NCI-H69 (cell line): ENCODE results near the gene DUSP10.

ENCODE experiments used
- DNase-seq: peaks from one replicate; lab custom pipeline; 2025; lab: John Stamatoyannopoulos, UW

The DUSP10 gene

DNA sequence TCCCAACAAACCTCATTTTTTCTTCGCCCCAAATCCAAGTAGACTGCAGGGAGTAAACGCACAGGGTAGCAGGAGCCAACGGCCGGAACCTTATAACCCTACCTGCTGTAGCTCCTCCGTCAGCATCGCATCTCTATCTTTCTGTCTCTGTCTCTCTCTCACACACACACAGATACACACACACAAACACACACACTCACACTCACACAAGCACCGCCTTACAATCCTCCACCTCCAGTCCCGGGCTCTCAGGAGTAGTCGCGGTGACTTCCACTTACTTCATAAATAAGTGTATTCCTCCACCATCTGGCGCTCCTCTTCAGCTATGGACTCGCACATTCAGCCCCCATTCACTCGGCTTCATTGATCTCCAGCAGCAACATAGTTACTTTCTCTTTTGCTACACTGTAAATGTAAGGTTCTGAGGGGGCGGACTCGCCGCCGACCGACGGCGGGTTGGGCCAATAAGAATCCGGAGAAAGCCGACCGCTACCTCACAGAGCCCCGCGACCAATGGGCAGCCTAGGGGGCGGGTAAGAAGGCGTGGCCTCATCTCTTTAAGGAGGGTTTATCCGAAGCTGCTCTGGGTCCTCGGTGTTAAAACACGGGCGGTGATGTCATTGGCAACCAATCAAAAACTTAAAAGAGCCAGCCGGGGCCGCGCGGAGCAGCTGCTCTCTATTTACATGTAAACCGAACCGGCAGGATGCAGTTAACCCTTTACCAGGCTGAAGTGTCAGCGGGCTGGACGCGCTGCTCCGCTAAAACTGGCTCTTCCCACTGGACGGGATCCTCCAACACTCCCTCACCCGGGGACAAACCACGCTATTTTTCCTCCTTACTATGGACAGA lies at the start of gene DUSP10:
DUSP10 (minus strand) TSS at position 387 of the 852 bp plus-strand sequence. CDS start 2,345 bp downstream, outside the sequence.
- DNase-seq: peak; percentile 100

- peak; percentile 76 for DNase-seq
Measured at GRCh38 chr1:221788466-221788865, 46.6 kb upstream of the DUSP10 start.

DNA sequence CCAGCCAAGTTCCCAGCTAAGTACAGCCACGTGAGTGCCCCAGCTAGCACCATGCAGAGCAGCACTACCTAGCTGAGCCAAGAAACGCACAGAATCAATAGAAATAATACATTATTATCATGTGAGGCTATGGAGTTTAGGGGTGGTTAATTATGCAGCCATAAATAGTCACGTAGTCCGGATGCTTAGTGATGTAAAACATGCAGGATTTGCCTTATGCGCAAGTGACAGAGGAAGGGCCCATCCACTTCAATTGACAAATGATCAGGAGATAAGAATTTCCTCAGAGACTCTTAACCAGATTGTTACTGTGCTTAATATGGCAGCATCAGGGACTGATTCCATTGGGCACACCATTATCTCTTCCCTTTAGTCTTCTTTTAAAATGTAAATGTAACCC lies 44.8 kb upstream of the DUSP10 start:
- no peak for DNase-seq

- no peak for DNase-seq
Measured at GRCh38 chr1:221783936-221784335, 42.0 kb upstream of the DUSP10 start.

DNA sequence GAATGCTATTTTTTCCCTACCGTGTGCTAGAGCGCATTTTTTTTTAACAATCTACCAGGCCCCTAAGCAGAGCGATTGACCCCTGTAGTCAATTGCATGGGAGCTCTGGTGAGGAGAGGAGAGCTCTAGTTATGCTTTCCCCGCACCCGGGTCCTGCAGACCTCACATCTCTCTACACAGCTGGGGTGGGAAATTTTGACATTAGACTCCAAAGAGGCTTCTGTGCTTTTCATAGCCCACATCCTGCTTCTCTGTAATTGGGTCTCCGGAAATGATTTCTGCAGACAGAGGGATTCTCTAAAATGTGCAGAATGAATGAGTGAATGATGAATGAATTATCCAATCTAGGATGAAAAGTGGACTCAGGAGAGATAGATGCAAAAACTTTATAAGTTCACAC lies 41.5 kb upstream of the DUSP10 start:
- DNase-seq: no peak

- DNase-seq: no peak
Measured at GRCh38 chr1:221782970-221783369, 41.1 kb upstream of the DUSP10 start.

DNA sequence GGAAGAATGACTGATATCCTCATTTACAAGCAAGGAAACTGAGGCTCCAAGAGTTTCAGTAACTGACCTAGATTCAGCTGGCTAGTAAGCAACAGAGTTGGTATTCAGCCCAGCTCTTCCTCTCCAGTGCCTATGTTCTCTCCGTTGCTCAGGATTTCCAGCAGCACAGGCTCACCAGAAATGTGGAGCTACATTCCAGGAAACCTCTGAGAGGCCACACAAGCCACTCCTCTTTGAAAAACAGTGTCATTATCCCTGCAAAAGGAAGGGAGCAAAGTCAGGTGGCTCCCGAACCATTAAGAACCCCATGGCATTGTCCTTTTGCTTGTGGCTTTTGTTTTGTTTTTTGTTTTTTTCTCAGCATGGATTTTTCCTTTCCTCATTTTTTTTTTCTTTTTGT lies 40.6 kb upstream of the DUSP10 start:
- DNase-seq: peak; percentile 74

GRCh38 chr1:221781102-221781755 lies 39.3 kb upstream of the DUSP10 start:
- DNase-seq: no peak

DNA sequence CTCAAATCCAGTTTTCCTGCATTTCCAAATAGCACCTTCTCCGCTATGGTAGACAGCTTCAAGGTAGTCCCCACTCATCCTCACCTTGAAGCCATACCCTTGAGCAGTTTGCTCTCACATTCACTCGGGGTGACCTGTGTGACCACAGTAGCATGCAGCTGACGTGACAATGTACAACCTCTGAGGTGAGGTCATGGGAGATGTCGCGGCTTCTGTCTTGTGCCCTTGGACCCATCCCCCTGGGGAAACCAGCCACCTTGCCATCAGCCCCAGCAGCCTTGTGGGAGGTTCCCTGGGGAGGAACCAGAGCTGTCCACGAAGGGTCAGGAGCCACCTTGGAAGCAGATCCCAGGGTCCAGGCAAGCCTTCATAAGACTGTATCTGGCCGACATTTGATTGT lies 38.3 kb upstream of the DUSP10 start:
- no peak for DNase-seq

DNA sequence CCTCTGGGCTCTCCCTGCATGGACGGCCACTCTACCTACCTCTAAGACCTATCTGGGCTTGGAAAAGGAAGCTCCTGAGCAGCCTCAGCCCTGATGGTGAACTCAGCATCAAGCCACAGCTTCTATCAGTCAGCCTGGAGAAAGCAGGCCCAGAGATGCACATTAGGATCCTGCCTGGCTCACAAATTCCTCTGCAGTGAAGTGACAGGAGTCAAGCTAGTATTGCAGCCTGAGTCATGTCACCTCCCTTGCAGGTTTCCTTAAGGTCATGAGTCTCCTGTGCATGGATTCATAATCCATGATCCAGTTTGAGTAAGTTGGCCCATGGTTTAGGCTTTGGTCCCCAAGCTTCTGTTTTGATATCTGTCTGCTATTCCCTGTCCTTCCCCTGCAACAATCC lies 37.9 kb upstream of the DUSP10 start:
- DNase-seq: no peak

DNA sequence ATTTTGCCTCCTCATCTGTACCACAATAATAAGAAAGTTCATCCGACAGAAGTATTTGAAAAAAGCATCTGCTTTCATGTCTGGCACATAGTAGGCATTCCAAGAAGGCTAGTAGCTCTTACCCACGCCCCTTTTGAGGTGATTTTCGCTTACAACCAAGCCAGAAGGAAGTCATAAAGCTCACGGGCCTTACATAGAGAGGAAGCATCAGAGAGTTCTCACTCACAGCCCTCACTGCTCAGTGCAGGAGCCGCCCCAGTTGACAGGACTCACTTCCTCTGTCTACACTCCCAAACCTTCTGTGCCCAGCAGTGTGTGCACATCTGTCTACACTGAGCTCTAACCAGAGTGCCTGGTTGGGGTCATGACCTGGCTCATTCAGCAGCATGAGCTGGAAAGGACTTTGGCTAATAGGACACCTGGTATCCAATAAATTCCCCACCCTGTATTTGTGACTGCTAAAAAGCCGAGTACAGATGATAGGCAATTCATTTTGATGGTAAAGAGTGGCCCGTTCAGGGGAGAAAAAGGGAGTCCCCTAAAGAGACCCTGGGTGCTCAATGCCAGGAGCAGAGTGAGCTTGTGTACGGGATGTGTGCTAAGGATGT lies 36.8 kb upstream of the DUSP10 start:
- DNase-seq: no peak

GRCh38 chr1:221778125-221778524 lies 36.2 kb upstream of the DUSP10 start:
- no peak for DNase-seq

GRCh38 chr1:221777431-221778072 lies 35.7 kb upstream of the DUSP10 start:
- no peak for DNase-seq

GRCh38 chr1:221776495-221777301 lies 34.8 kb upstream of the DUSP10 start:
- peak; percentile 58 for DNase-seq

- DNase-seq: no peak
Measured at GRCh38 chr1:221775206-221775605, 33.3 kb upstream of the DUSP10 start.

DNA sequence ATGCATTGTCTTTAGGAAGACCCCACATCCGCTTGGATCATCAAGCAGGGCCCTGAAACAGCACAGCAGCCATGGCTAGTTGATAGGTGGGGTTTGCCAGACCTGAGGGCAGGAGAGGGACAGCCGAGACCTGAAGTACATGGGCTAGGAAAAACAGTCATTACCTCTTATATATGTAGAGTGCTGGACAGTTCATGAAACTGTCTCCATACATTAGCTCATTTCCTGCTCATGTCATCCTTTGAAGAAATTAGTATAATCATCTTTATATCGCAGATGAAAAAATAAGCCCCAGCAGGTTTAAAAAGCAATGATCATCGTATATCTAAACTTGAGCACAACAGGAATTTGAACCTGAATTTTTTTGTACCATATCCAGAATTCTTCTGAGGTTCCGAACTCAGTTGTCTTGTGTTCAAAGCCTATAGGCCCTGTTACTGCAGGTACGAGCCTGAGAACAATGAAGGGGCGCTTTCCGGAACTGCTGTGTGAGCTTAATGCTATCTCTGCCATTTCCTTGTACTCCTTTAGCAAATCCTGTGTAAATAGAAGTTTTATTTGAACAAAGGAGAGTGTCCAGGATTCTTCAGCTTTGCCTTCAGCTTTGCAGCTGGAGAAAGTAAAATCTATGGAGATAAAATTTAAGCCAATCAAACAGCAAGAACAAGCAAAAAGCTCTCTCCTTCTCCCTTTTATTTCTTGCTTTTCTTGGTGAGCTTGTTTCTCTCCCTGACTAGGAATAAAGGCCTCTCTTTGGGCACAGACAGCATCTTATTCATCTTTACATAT lies 32.4 kb upstream of the DUSP10 start:
- no peak for DNase-seq

GRCh38 chr1:221773383-221773782 lies 31.5 kb upstream of the DUSP10 start:
- no peak for DNase-seq

- no peak for DNase-seq
Measured at GRCh38 chr1:221772117-221772516, 30.2 kb upstream of the DUSP10 start.

- DNase-seq: peak; percentile 30
Measured at GRCh38 chr1:221768444-221769066, 26.7 kb upstream of the DUSP10 start.

- DNase-seq: peak; percentile 51
Measured at GRCh38 chr1:221766210-221766609, 24.3 kb upstream of the DUSP10 start.
